H1 (cell line): ENCODE results near the gene TPSG1. TPM values are rescaled to one million over a fixed set of nuclear protein-coding genes. Genes with fewer than 3 reads are reported as not detected.

Experiments used
- CTCF ChIA-PET: fragments of 300-600 bp; sonication (Branson Sonifier 250); formaldehyde crosslinking; loops from one replicate; lab custom pipeline; 2021; ENCODE audit not compliant: partially characterized antibody; lab: Charles Lee
- POLR2A ChIA-PET: fragments of 300-600 bp; sonication (Branson Sonifier 250); formaldehyde crosslinking; loops from one replicate; lab custom pipeline; 2021; ENCODE audit warnings: inconsistent platforms; ENCODE audit not compliant: partially characterized antibody; lab: Charles Lee
- DNase-seq, 2 experiments: peaks; one replicate each; pipeline versions ENCODE4 v3.0.0 to v3.0.0-alpha.2; 2010 to 2022; ENCODE audit warnings: low spot score in 2 of 2, low read depth in 1 of 2, mixed read lengths in 1 of 2
- FAIRE-seq: peaks from 2 replicates; lab custom pipeline; 2011; peaks lifted over from hg19 to GRCh38; lab: Jason Lieb, UNC
- H2AFZ ChIP-seq: 2 replicates; pipeline ENCODE4 v1.8.1; 2012; ENCODE audit warnings: low read length, inconsistent platforms
- H2AK5ac ChIP-seq: 2 replicates; pipeline ENCODE4 v1.6.1; 2013; ENCODE audit warnings: low read depth, low read length
- H2BK120ac ChIP-seq: replicated peaks from 2 replicates; pipeline ENCODE3; 2013; ENCODE audit warnings: low read depth, low read length, inconsistent platforms
- H2BK12ac ChIP-seq: 2 replicates; pipeline ENCODE4 v1.6.1; 2013; ENCODE audit warnings: low read depth, low read length
- H2BK15ac ChIP-seq: 2 replicates; pipeline ENCODE4 v1.6.1; 2013; ENCODE audit warnings: low read length
- H2BK20ac ChIP-seq: 2 replicates; pipeline ENCODE4 v1.6.1; 2013; ENCODE audit warnings: low read length
- H2BK5ac ChIP-seq: 2 replicates; pipeline ENCODE4 v1.6.1; 2013; ENCODE audit warnings: low read depth, low read length
- H3K14ac ChIP-seq: 2 replicates; pipeline ENCODE4 v1.6.1; 2013; ENCODE audit warnings: inconsistent platforms; ENCODE audit not compliant: insufficient read length
- H3K18ac ChIP-seq: 2 replicates; pipeline ENCODE4 v1.6.1; 2013; ENCODE audit warnings: low read length; ENCODE audit errors: extremely low read depth
- H3K23ac ChIP-seq: 2 replicates; pipeline ENCODE4 v1.6.1; 2013; ENCODE audit warnings: inconsistent platforms; ENCODE audit not compliant: insufficient read length
- H3K23me2 ChIP-seq: 2 replicates; pipeline ENCODE4 v1.6.1; 2013; ENCODE audit warnings: low read depth, low read length
- H3K27ac ChIP-seq: 2 replicates; pipeline ENCODE4 v1.6.1; 2011; ENCODE audit warnings: low read depth, low read length, inconsistent platforms
- H3K27me3 ChIP-seq, 4 experiments: replicated peaks in 1 of 4; 1 replicate in 1 of 4; 2 replicates in 3 of 4; pipeline versions ENCODE4 v1.6.1 to v1.8.1; 2011 to 2013; ENCODE audit warnings: low read length in 3 of 4, mild to moderate bottlenecking in 3 of 4, inconsistent platforms in 2 of 4, mixed read lengths in 2 of 4, moderate library complexity in 1 of 4; ENCODE audit not compliant: control insufficient read depth in 3 of 4, insufficient read depth in 3 of 4; ENCODE audit errors: extremely low read depth in 1 of 4
- H3K36me3 ChIP-seq, 4 experiments: 2 replicates each; pipeline versions ENCODE4 v1.6.1 to v1.8.1; 2011 to 2013; ENCODE audit warnings: mild to moderate bottlenecking in 4 of 4, low read length in 3 of 4, moderate library complexity in 2 of 4, control low read depth in 1 of 4, inconsistent platforms in 1 of 4; ENCODE audit not compliant: insufficient read depth in 4 of 4, control insufficient read depth in 2 of 4
- H3K4ac ChIP-seq: replicated peaks from 2 replicates; pipeline ENCODE3; 2013; ENCODE audit warnings: low read length, low read depth, mixed read lengths, inconsistent platforms; ENCODE audit not compliant: insufficient read length
- H3K4me1 ChIP-seq, 4 experiments: replicated peaks in 1 of 4; 1 replicate in 1 of 4; 2 replicates in 3 of 4; pipeline versions ENCODE4 v1.6.1 to v1.8.1; 2011 to 2013; ENCODE audit warnings: low read length in 3 of 4, inconsistent platforms in 2 of 4, mixed read lengths in 1 of 4; ENCODE audit not compliant: insufficient read depth in 4 of 4, control insufficient read depth in 3 of 4
- H3K4me2 ChIP-seq, 2 experiments: 2 replicates each; pipeline versions ENCODE4 v1.6.1 to v1.8.1; 2011 to 2013; ENCODE audit warnings: low read depth in 2 of 2, low read length in 2 of 2, control low read depth in 1 of 2, inconsistent platforms in 1 of 2, mild to moderate bottlenecking in 1 of 2; ENCODE audit not compliant: insufficient read depth in 1 of 2
- H3K4me3 ChIP-seq, 4 experiments: fragments of 200-600, 300-600 bp in 1 of 4; sonication (generic), shearing (Covaris generic), sonication (Bioruptor Twin) in 1 of 4; 2 replicates each; pipeline versions ENCODE4 v1.5.1 to v1.8.1; 2011 to 2016; ENCODE audit warnings: low read length in 4 of 4, low read depth in 3 of 4, control low read depth in 2 of 4, inconsistent platforms in 2 of 4, mild to moderate bottlenecking in 2 of 4, mixed read lengths in 1 of 4, moderate library complexity in 1 of 4; ENCODE audit not compliant: insufficient read depth in 2 of 4; ENCODE audit errors: extremely low read depth in 1 of 4
- H3K56ac ChIP-seq: replicated peaks from 2 replicates; pipeline ENCODE3; 2013; ENCODE audit warnings: low read depth, mild to moderate bottlenecking, mixed read lengths, low read length, inconsistent platforms; ENCODE audit not compliant: insufficient read length
- H3K79me1 ChIP-seq: 2 replicates; pipeline ENCODE4 v1.6.1; 2013; ENCODE audit warnings: low read depth, low read length, control low read depth
- H3K79me2 ChIP-seq, 2 experiments: 2 replicates each; pipeline versions ENCODE4 v1.6.1 to v1.8.1; 2012 to 2013; ENCODE audit warnings: low read length in 2 of 2, mild to moderate bottlenecking in 2 of 2, inconsistent platforms in 1 of 2; ENCODE audit not compliant: insufficient read depth in 2 of 2, control insufficient read depth in 1 of 2
- H3K9ac ChIP-seq, 4 experiments: replicated peaks in 1 of 4; 1 replicate in 1 of 4; 2 replicates in 3 of 4; pipeline versions ENCODE4 v1.6.1 to v1.8.1; 2011 to 2013; ENCODE audit warnings: low read depth in 3 of 4, low read length in 3 of 4, control low read depth in 2 of 4, mild to moderate bottlenecking in 2 of 4, moderate library complexity in 2 of 4, inconsistent platforms in 1 of 4; ENCODE audit errors: extremely low read depth in 1 of 4
- H3K9me3 ChIP-seq, 2 experiments: 2 replicates each; pipeline versions ENCODE4 v1.6.1 to v1.8.1; 2012 to 2013; ENCODE audit warnings: mild to moderate bottlenecking in 2 of 2, moderate library complexity in 2 of 2, control low read depth in 1 of 2, inconsistent platforms in 1 of 2, low read depth in 1 of 2, low read length in 1 of 2, mixed read lengths in 1 of 2; ENCODE audit not compliant: insufficient read depth in 2 of 2
- H4K20me1 ChIP-seq, 2 experiments: replicated peaks in 1 of 2; 2 replicates each; pipeline versions ENCODE3 to v1.8.1; 2011 to 2013; ENCODE audit warnings: inconsistent platforms in 2 of 2, low read length in 2 of 2, mild to moderate bottlenecking in 1 of 2; ENCODE audit not compliant: insufficient read depth in 2 of 2, control insufficient read depth in 1 of 2
- H4K5ac ChIP-seq: 2 replicates; pipeline ENCODE4 v1.6.1; 2013; ENCODE audit warnings: low read length, low read depth, mixed read lengths, inconsistent platforms; ENCODE audit not compliant: insufficient read length
- H4K8ac ChIP-seq: 2 replicates; pipeline ENCODE4 v1.8.0; 2013; ENCODE audit warnings: mild to moderate bottlenecking, moderate library complexity, low read length, inconsistent platforms; ENCODE audit not compliant: insufficient read depth; ENCODE audit errors: extremely low read depth
- H4K91ac ChIP-seq: replicated peaks from 2 replicates; pipeline ENCODE3; 2013; ENCODE audit warnings: low read length, mixed read lengths, inconsistent platforms; ENCODE audit not compliant: insufficient read length
- ASH2L ChIP-seq: fragments of 200-600, 300-600 bp; sonication (generic); IDR thresholded peaks from one replicate; pipeline ENCODE4 v1.7.1; 2017; ENCODE audit warnings: low read length
- KDM1A ChIP-seq: fragments of 200-600, 300-600 bp; sonication (generic); IDR thresholded peaks from 2 replicates; pipeline ENCODE4 v1.7.1; 2016; ENCODE audit warnings: mild to moderate bottlenecking, low read length, borderline replicate concordance
- POLR2AphosphoS5 ChIP-seq: IDR thresholded peaks from 2 replicates; pipeline ENCODE4 v1.6.1; 2011; ENCODE audit warnings: low read depth, low read length
- RXRA ChIP-seq: IDR thresholded peaks from 2 replicates; pipeline ENCODE4 v1.6.1; 2011; ENCODE audit warnings: low read depth, mild to moderate bottlenecking, low read length, moderate library complexity; ENCODE audit not compliant: insufficient read depth
- SP1 ChIP-seq: IDR thresholded peaks from 2 replicates; pipeline ENCODE4 v1.6.1; 2011; ENCODE audit warnings: low read depth, low read length
- TAF1 ChIP-seq: IDR thresholded peaks from 2 replicates; pipeline ENCODE4 v1.6.1; 2011; ENCODE audit warnings: mild to moderate bottlenecking, low read depth, low read length
- WGBS, 2 experiments: shearing (Covaris generic) in 1 of 2; methylation state at CpG; one replicate each; pipeline versions ENCODE4 v1.1.6 to v1.1.7; 2013 to 2015; ENCODE audit warnings: low lambda C conversion rate in 2 of 2, mixed read lengths in 2 of 2, inconsistent platforms in 1 of 2, low coverage in 1 of 2, missing lambda C conversion rate in 1 of 2; ENCODE audit not compliant: insufficient replicate concordance in 2 of 2, insufficient coverage in 1 of 2, insufficient read length in 1 of 2; ENCODE audit errors: extremely low coverage in 1 of 2, missing lambda C conversion rate in 1 of 2; 5-methylcytosine and 5-hydroxymethylcytosine counted together
- polyA plus RNA-seq, 7 experiments: library from polyadenylated mRNA; depleted of rRNA in 3 of 7; stranded (reverse) in 5 of 7; unstranded in 2 of 7; fragments of >200 nt in 5 of 7; fragments of 200-250 nt in 2 of 7; gene quantifications; 1 replicate in 5 of 7; 2 replicates in 1 of 7; 4 replicates in 1 of 7; pipeline versions ENCODE4 v1.2.1 to v1.2.3, GENCODE V29; 2011 to 2013; ENCODE audit warnings: missing spikeins in 2 of 7, mixed read lengths in 2 of 7
- total RNA-seq: library from RNA; stranded (reverse); fragmentation: NEBNext Ultra II Directional; extraction: Animal tissue kit (Norgen Biotek cat#: 25700); gene quantifications from 2 replicates; pipeline ENCODE4 v1.2.1, GENCODE V29; 2021
- TF ChIP-seq, protein P1 (sequence below): IDR thresholded peaks from 2 replicates; pipeline ENCODE4 v1.6.1; 2012; ENCODE audit warnings: inconsistent platforms

The TPSG1 gene
- total and polyA plus RNA-seq, 2 of the 8 experiments (the other 6 are each of a cell fraction or from before 2014, with no cell fraction given): not detected

DNA sequence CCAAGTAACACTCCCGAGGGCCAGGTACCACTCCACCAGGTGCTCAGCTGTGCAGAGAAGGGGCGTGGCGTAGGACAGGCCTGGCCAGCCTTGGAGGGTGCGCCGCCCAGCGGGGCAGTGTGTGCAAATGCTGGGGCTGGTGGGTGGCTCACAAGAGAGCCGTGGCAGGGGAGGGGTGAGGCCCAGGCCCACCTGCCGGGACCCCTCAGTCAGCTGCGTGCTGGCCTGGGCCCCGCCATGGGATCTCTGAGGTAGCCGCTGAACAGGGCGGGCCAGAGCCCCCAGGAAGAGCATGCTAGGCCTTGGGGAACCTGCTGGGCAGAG, 8.8 kb downstream of the TPSG1 start:
- no peak overlapping the region for H3K14ac ChIP-seq
- 82% methylated on average over 11 of the region's 12 CpGs; no CpG with 5 or more reads in 1 of the 2 experiments for WGBS, 2 experiments
- no peaks in the 10 kb centered on the region for H3K4me1 ChIP-seq
- no peak overlapping the region for H3K27ac ChIP-seq
- no peak overlapping the region for H2BK12ac ChIP-seq
- FAIRE-seq: no peak
- no peak overlapping the region for H4K5ac ChIP-seq
- no peak overlapping the region for H4K8ac ChIP-seq
- no peak overlapping the region for H4K91ac ChIP-seq
- H3K9me3 ChIP-seq: no peaks in the 10 kb centered on the region
- H3K4me3 ChIP-seq: no peak overlapping the region
- no peak overlapping the region for H3K18ac ChIP-seq
- no peak overlapping the region for H2BK5ac ChIP-seq
- H2BK20ac ChIP-seq: no peak overlapping the region
- TF ChIP-seq POLR2AphosphoS5 (no peak), KDM1A (no peak), TAF1 (no peak), ASH2L (no peak), RXRA (no peak), SP1 (no peak)
- TF ChIP-seq, protein P1, sequence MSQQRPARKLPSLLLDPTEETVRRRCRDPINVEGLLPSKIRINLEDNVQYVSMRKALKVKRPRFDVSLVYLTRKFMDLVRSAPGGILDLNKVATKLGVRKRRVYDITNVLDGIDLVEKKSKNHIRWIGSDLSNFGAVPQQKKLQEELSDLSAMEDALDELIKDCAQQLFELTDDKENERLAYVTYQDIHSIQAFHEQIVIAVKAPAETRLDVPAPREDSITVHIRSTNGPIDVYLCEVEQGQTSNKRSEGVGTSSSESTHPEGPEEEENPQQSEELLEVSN: no peak
- TF ChIP-seq, all 59 proteins: peak for 0
- Histone ChIP-seq H3K79me1 (no peaks in the 10 kb centered on the region), H3K9ac (no peak overlapping the region), H3K56ac (no peak overlapping the region), H3K27me3 (no peaks in the 10 kb centered on the region), H2BK120ac (no peak overlapping the region), H3K23me2 (no peaks in the 10 kb centered on the region), H4K20me1 (peaks cover 0 to 4% of the 10 kb centered on the region in 2 experiments), H2AK5ac (no peak overlapping the region), H2AFZ (no peak overlapping the region), H3K4ac (no peak overlapping the region), H3K36me3 (peaks cover 2 to 72% (median 10%) of the 10 kb centered on the region in 4 experiments; a peak in 6 of 8 replicates), H3K79me2 (no peaks in the 10 kb centered on the region), H3K23ac (no peak overlapping the region), H2BK15ac (no peak overlapping the region), H3K4me2 (no peak overlapping the region)
- no peak for DNase-seq
- ChIA-PET CTCF (interaction anchor here (1.3 kb wide), 1 partner anchor 16 kb away, joined by 4 read pairs; no protein-coding TSS in a partner anchor), POLR2A (interaction anchor here (0.5 kb wide), 1 partner anchor 64 kb away, joined by 4 read pairs; no protein-coding TSS in a partner anchor)
